Spleen (tissue), 7 donors: ENCODE data around the gene MMP15.

Experiments
- CTCF ChIP-seq, 11 experiments: fragments of 200-600 bp in 7 of 11; fragments of 450-650 bp in 4 of 11; sonication (generic) in 4 of 11; IDR thresholded peaks in 8 of 11; conservative IDR thresholded peaks in 3 of 11; 1 replicate in 7 of 11; 2 replicates in 4 of 11; pipeline versions ENCODE4 v1.4.0 to v1.8.0; 2016 to 2021; ENCODE audit warnings: antibody characterized with exemption in 11 of 11, inconsistent platforms in 4 of 11, mild to moderate bottlenecking in 1 of 11
- POLR2A ChIP-seq, 3 donors: fragments of 450-650 bp; IDR thresholded peaks; one replicate each; pipeline ENCODE4 v1.5.1; 2017; ENCODE audit warnings: antibody characterized with exemption in 3 of 3, mild to moderate bottlenecking in 1 of 3
- POLR2AphosphoS5 ChIP-seq, 3 donors: sonication (generic); formaldehyde crosslinking; IDR thresholded peaks; one replicate each; pipeline ENCODE4 v1.5.1; 2017; ENCODE audit warnings: antibody characterized with exemption in 3 of 3
- donor health status: DM: no; HTN: no; CAD: no; lungs with moderate emphysema.
- donor health status: DM: no; HTN: no; CAD: no.
- donor health status: DM: no; HTN: no; CAD: no.

- TF ChIP-seq CTCF (IDR thresholded peaks at IDR 0.05 in 8 of 11, conservative IDR thresholded peaks at IDR 0.05 in 3 of 11) (no peak), POLR2A (IDR thresholded peaks at IDR 0.05) (no peak), POLR2AphosphoS5 (IDR thresholded peaks at IDR 0.05) (no peak)
These were observed 48.0 kb upstream of the MMP15 start for GRCh38 chr16:57977418-57978069.
